ENCODE results near the gene S1PR2. TPM values are rescaled to one million over a fixed set of nuclear protein-coding genes. Genes with fewer than 3 reads are reported as not detected.

Gene S1PR2
- total and polyA plus RNA-seq, 9 of the 15 experiments (the other 6 are each of a cell fraction or from before 2014, with no cell fraction given) = 1.5 to 3.9 (median 2.0) TPM

- no peak for TF ChIP-seq CEBPZ (IDR thresholded peaks at IDR 0.05; ENCODE audit: borderline replicate concordance, low read depth, low read length)
- TF ChIP-seq ZNF707 (CRISPR knock-in tag; conservative IDR thresholded peaks at IDR 0.05) = no peak
- no peak for TF ChIP-seq ZNF668 (CRISPR knock-in tag; IDR thresholded peaks at IDR 0.05)
- TF ChIP-seq EGR1 (conservative IDR thresholded peaks at IDR 0.05) = no peak
- TF ChIP-seq KAT2B (IDR thresholded peaks at IDR 0.05; ENCODE audit: low read depth, low read length) = no peak
- no peak for TF ChIP-seq ZNF696 (CRISPR knock-in tag; conservative IDR thresholded peaks at IDR 0.05)
- no peak for TF ChIP-seq GMEB1 (CRISPR knock-in tag; IDR thresholded peaks at IDR 0.05)
- no peak for TF ChIP-seq ZNF121 (CRISPR knock-in tag; conservative IDR thresholded peaks at IDR 0.05)
Observed at GRCh38 chr19:10274589-10274988, 43.5 kb upstream of the S1PR2 start (continued).

Measured in K562 (cell line).